GM12864 (cell line): ENCODE measurements around the gene SIGLEC12.

Experiments used
- DNase-seq: peaks from one replicate; pipeline ENCODE4 v3.0.0-alpha.2; 2011; ENCODE audit warnings: low read depth
- H3K4me3 ChIP-seq: 2 replicates; pipeline ENCODE4 v1.5.1; 2011; ENCODE audit warnings: mild to moderate bottlenecking, low read depth, low read length, control low read depth
- CTCF ChIP-seq: IDR thresholded peaks from 2 replicates; pipeline ENCODE4 v1.5.1; 2011; ENCODE audit warnings: low read depth, mild to moderate bottlenecking, moderate library complexity, low read length, control low read depth, inconsistent platforms; ENCODE audit errors: missing control alignments

Gene SIGLEC12

DNA sequence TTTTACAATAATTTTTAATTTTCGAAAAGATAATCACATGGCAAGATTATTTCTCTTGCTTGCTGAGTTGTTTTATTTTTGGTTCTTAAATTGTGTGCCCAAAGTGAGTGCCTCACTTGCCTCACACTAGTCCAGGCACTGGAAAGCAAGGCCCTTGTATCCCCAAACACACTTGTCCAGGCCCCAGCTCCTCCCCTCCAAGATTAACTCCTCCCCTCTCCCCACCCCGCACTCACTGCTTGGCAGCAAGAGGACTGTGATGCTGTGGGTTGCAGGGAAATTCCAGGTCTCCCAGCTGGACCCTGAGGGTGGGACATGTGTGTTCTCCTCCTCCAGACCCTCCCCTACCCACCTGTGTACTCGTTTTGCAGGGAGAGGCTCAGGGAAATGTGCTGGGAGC lies 3.9 kb downstream of the SIGLEC12 start:
- no peak overlapping the region for H3K4me3 ChIP-seq
- no peak for DNase-seq
- TF ChIP-seq CTCF: no peak

DNA sequence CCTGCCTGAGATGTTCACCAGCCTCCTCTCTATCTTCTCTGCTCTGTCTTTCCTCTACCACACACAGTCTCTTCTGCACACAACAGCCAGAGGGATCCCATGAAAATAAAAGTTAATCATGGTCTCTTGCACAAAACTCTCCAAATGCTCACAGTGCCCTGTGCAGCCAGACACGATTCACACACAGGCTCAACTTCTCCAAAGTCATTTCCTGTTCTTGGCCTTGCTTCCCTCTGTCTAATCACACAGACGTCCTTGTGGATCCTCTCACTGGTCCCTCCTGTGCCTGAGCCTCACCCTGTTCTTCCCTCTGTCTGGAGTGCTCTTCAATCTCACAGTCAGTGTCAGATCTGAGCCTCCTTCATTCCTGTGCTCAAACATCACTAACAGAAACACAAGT lies 7.8 kb downstream of the SIGLEC12 start:
- no peak for TF ChIP-seq CTCF
- no peak for DNase-seq
- H3K4me3 ChIP-seq: no peak overlapping the region

DNA sequence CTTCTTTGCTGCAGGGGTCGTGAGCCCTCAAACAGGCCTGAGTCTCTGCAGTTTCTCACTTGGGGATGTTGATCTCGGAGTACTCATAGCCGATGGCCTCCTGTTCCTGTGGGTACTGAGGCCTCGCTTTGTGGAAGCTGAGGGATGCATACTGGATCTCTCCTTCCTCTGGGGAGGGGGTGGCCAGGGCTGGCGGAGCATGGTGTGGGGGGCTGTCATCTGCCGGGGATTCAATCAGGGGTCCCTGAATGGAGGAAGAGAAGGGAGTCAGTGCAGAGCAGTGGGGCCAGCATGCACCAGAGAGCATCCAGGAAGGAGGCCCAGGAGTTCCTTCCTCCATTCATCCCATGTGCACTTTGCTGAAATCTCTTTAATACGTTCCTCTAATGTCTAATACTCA lies 10.0 kb downstream of the SIGLEC12 start:
- TF ChIP-seq CTCF: no peak
- DNase-seq: no peak
- H3K4me3 ChIP-seq: no peak overlapping the region

DNA sequence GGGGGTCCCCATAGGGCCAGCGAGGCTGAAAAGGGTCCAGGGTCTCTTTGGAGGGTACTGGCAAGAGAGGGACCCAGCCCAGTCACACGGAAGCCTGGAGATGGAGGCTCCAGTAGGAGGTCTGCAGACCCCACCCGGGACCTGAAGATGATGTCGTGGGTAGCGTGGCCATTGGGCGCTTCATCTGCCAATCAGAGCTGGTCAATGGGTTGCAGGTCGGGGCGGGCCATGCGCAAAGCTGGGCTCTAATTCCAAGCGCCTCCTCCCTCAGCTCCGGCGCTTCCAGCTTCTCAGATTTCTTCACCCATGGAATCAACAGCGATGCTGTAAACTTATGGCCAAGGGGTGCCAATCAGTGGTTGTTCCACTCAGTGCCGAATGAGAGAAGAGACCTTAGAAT lies 10.9 kb downstream of the SIGLEC12 start:
- no peak for DNase-seq
- no peak overlapping the region for H3K4me3 ChIP-seq
- no peak for TF ChIP-seq CTCF

GRCh38 chr19:51489113-51489512 lies 12.5 kb downstream of the SIGLEC12 start:
- no peak for TF ChIP-seq CTCF
- no peak for DNase-seq
- no peak overlapping the region for H3K4me3 ChIP-seq

DNA sequence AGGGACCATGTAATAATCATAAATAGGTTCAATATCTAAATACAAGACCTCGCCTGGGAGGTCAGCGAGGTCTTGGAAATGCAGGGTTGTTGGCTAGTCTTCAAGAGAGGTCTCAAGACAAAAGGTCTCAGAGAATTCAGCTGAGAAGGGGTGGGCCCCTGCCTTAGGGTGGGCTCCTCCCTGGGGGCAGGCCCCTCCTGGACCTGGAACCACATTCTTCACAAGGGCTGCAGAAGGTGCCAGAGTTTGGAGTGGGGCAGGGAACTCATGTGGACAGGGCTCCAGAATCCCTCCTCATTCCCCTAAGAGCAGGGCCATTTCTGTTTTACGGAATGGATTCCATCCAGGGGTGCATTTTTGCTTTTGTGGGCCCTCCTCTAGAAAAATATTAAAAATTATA lies 13.1 kb downstream of the SIGLEC12 start:
- no peak overlapping the region for H3K4me3 ChIP-seq
- DNase-seq: no peak
- no peak for TF ChIP-seq CTCF

- no peak overlapping the region for H3K4me3 ChIP-seq
- TF ChIP-seq CTCF: no peak
- no peak for DNase-seq
Measured at GRCh38 chr19:51485960-51486660, 15.5 kb downstream of the SIGLEC12 start.
